PC-9 (cell line): ENCODE measurements around the gene BANP. TPM values are rescaled to one million over a fixed set of nuclear protein-coding genes. Genes with fewer than 3 reads are reported as not detected.

Experiments used
- BruUV-seq: library from RNA; stranded (reverse); fragments of 400-500 nt; replicated peaks from 2 replicates; lab custom pipeline; 2021; lab: Mats Ljungman, UMichigan
- CTCF ChIA-PET: fragments of 300-600 bp; sonication (Branson Sonifier 250); formaldehyde crosslinking; loops from one replicate; lab custom pipeline; 2022; ENCODE audit warnings: antibody characterized with exemption; lab: Charles Lee
- POLR2A ChIA-PET: fragments of 300-600 bp; sonication (Branson Sonifier 250); formaldehyde crosslinking; loops from one replicate; lab custom pipeline; 2022; ENCODE audit warnings: antibody characterized with exemption; ENCODE audit not compliant: unreplicated experiment; lab: Charles Lee
- DNase-seq, 2 experiments: peaks; one replicate each; pipeline versions ENCODE4 v3.0.0 to v3.0.0-alpha.2; 2015 to 2022; ENCODE audit warnings: mixed read lengths in 1 of 2
- H2AFZ ChIP-seq: fragments of 200-600 bp; sonication (generic); 2 replicates; pipeline ENCODE4 v1.8.1; 2017; ENCODE audit warnings: antibody characterized with exemption
- H3F3A ChIP-seq: fragments of 200-600 bp; sonication (generic); 2 replicates; pipeline ENCODE4 v1.8.1; 2017; ENCODE audit warnings: antibody characterized with exemption, mild to moderate bottlenecking, low read depth; ENCODE audit not compliant: insufficient read depth
- H3K27ac ChIP-seq: fragments of 200-600 bp; sonication (generic); 2 replicates; pipeline ENCODE4 v1.6.1; 2016; ENCODE audit warnings: mixed run types
- H3K27me3 ChIP-seq: fragments of 200-600 bp; sonication (generic); 2 replicates; pipeline ENCODE4 v1.6.1; 2016; ENCODE audit warnings: low read depth, mixed run types; ENCODE audit not compliant: insufficient read depth
- H3K36me3 ChIP-seq: fragments of 200-600 bp; sonication (generic); 2 replicates; pipeline ENCODE4 v1.6.1; 2016; ENCODE audit warnings: low read depth, mixed run types
- H3K4me1 ChIP-seq: fragments of 200-600 bp; sonication (generic); replicated peaks from 2 replicates; pipeline ENCODE4 v1.6.1; 2016; ENCODE audit warnings: mixed run types; ENCODE audit not compliant: insufficient read depth
- H3K4me2 ChIP-seq: fragments of 200-600 bp; sonication (generic); 2 replicates; pipeline ENCODE4 v1.6.1; 2017; ENCODE audit warnings: mixed run types
- H3K4me3 ChIP-seq: fragments of 200-600 bp; sonication (generic); 2 replicates; pipeline ENCODE4 v1.6.1; 2016; ENCODE audit warnings: mixed run types
- H3K79me2 ChIP-seq: fragments of 200-600 bp; sonication (generic); 2 replicates; pipeline ENCODE4 v1.6.1; 2017; ENCODE audit warnings: low read depth, mixed run types
- H3K9me2 ChIP-seq: fragments of 200-600 bp; sonication (generic); 2 replicates; pipeline ENCODE4 v1.8.1; 2017; ENCODE audit warnings: mild to moderate bottlenecking; ENCODE audit not compliant: insufficient read depth
- H3K9me3 ChIP-seq: fragments of 200-600 bp; sonication (generic); 2 replicates; pipeline ENCODE4 v1.8.1; 2016; ENCODE audit warnings: low read depth; ENCODE audit not compliant: insufficient read depth
- H4K20me1 ChIP-seq: fragments of 200-600 bp; sonication (generic); 2 replicates; pipeline ENCODE4 v1.8.1; 2017; ENCODE audit not compliant: insufficient read depth
- EZH2 ChIP-seq: fragments of 200-600 bp; sonication (generic); IDR thresholded peaks from 2 replicates; pipeline ENCODE4 v1.8.0; 2017; ENCODE audit warnings: antibody characterized with exemption, low read depth
- intact Hi-C: fragments of 100-400 bp; cut with micrococcal nuclease; formaldehyde crosslinking; loops from one replicate; pipeline ENCODE4 v1.10.0; 2022; ENCODE audit not compliant: unreplicated experiment
- total RNA-seq: library from RNA; stranded (reverse); gene quantifications from 2 replicates; pipeline ENCODE4 v1.2.3, GENCODE V29; 2021
- TF ChIP-seq, protein P1 (sequence below): fragments of 200-600 bp; sonication (generic); conservative IDR thresholded peaks from 2 replicates; pipeline ENCODE4 v1.6.1; 2017; ENCODE audit warnings: mixed run types, antibody characterized with exemption, mild to moderate bottlenecking, moderate library complexity

BANP gene
- total RNA-seq, 1 experiment from 2014 or later: 73.2 TPM

DNA sequence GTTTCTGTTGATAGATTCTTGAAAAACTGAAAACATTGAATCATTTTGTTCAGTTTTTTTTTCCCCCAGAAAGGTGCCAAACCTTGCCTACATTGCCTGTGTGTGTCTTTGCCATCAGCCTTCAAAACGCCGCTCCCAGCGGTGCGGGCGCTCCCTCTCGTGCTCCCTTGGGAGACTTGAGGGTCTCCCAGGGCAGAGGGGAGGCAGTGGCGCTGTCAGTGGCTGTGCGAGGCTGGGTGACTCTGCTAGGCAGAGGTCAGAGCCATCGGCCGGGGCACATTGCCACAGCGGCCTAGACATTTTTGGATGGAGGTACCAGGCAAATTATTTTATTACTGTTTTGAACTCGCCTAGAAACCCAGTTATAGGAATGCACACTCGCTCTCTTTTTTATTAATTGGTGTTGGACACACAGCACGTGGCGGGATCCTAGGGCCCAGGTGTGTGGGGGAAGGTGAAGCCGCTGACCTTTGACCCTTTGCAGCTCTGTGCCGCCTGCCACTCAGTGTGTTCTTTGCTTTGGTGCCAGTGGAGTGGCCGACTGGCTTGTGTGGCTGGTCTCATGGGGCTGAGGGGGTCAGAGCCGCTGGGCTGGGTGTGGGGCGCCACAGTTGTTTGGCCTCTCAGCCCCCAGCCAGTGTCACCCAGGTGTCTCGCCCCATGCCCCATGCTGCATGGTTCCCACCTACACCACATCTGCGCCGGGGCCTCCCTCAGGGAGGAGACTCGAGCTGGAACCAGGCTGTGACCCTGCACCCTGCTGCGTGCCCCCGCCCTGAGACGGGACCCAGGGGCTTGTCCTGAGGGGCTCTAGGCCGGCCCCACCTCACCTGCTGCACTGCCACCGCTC is 115.7 kb downstream of the BANP start:
- Histone ChIP-seq H3K4me1 (no peaks in the 10 kb centered on the region), H3K9me3 (no peaks in the 10 kb centered on the region), H3K36me3 (no peaks in the 10 kb centered on the region), H3K4me3 (no peak overlapping the region), H3K9me2 (no peaks in the 10 kb centered on the region), H3F3A (no peaks in the 10 kb centered on the region), H3K27me3 (no peaks in the 10 kb centered on the region), H3K79me2 (no peaks in the 10 kb centered on the region), H3K27ac (no peak overlapping the region), H4K20me1 (no peaks in the 10 kb centered on the region), H2AFZ (no peak overlapping the region), H3K4me2 (no peak overlapping the region)
- ChIA-PET POLR2A (no interaction called here), CTCF (no interaction called here)
- intact Hi-C loops: no loop called here
- BruUV-seq: no TSS peak
- DNase-seq: no peak
- TF ChIP-seq, protein P1, sequence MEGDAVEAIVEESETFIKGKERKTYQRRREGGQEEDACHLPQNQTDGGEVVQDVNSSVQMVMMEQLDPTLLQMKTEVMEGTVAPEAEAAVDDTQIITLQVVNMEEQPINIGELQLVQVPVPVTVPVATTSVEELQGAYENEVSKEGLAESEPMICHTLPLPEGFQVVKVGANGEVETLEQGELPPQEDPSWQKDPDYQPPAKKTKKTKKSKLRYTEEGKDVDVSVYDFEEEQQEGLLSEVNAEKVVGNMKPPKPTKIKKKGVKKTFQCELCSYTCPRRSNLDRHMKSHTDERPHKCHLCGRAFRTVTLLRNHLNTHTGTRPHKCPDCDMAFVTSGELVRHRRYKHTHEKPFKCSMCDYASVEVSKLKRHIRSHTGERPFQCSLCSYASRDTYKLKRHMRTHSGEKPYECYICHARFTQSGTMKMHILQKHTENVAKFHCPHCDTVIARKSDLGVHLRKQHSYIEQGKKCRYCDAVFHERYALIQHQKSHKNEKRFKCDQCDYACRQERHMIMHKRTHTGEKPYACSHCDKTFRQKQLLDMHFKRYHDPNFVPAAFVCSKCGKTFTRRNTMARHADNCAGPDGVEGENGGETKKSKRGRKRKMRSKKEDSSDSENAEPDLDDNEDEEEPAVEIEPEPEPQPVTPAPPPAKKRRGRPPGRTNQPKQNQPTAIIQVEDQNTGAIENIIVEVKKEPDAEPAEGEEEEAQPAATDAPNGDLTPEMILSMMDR: no peak
- no peak for TF ChIP-seq EZH2

DNA sequence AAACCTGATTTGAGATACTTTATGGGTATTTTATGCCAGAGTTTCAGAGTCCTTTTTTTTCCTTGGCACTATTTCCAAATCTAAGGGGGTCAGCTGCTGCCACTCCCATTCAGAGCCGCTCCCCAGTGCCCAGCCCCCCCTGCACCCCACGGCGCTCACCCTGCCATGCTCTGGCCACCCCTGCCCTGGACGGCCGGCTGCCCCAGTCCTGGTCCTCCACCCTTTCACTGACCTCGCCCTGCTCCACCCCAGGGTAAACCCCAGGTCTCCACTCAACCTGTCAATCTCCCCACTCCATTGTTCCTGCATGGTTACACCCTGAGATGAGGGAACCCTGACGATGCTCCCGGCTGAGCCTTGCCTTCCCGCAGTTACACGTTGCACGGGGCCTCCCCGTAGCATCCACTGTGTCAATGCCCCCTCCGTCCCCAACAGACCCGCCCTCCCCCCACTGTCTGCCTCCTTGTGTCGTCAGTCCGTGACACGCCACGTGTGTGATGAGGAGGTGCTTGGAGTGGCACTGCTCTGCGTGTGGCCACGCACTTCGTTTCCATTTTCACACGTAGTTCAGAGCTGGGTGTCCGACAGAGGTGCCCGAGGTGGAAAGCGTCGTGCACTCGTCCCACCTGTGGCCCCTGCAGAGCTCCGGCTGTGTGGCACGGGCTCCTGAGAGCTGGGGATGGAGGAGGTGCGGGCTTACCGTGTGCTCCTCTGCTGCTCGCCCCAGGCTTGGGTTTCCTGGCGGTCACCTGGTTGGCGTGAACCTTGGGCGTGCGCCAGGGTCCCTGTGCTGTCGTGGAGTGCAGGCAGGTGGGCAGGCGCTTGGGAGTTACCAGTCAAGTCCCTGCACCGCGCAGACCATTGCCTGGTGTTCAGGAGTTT is 116.5 kb downstream of the BANP start:
- no peaks in the 10 kb centered on the region for H3K9me2 ChIP-seq
- H2AFZ ChIP-seq: no peak overlapping the region
- ChIA-PET POLR2A (no interaction called here), CTCF (no interaction called here)
- no peak for TF ChIP-seq EZH2
- TF ChIP-seq, protein P1: no peak
- no peak overlapping the region for H3K4me3 ChIP-seq
- H3K79me2 ChIP-seq: no peaks in the 10 kb centered on the region
- DNase-seq: no peak
- H4K20me1 ChIP-seq: no peaks in the 10 kb centered on the region
- no peaks in the 10 kb centered on the region for H3K4me1 ChIP-seq
- H3K27ac ChIP-seq: no peak overlapping the region
- BruUV-seq: no TSS peak
- H3F3A ChIP-seq: no peaks in the 10 kb centered on the region
- no peaks in the 10 kb centered on the region for H3K27me3 ChIP-seq
- H3K9me3 ChIP-seq: no peaks in the 10 kb centered on the region
- intact Hi-C loops: no loop called here
- H3K4me2 ChIP-seq: no peak overlapping the region
- H3K36me3 ChIP-seq: no peaks in the 10 kb centered on the region

DNA sequence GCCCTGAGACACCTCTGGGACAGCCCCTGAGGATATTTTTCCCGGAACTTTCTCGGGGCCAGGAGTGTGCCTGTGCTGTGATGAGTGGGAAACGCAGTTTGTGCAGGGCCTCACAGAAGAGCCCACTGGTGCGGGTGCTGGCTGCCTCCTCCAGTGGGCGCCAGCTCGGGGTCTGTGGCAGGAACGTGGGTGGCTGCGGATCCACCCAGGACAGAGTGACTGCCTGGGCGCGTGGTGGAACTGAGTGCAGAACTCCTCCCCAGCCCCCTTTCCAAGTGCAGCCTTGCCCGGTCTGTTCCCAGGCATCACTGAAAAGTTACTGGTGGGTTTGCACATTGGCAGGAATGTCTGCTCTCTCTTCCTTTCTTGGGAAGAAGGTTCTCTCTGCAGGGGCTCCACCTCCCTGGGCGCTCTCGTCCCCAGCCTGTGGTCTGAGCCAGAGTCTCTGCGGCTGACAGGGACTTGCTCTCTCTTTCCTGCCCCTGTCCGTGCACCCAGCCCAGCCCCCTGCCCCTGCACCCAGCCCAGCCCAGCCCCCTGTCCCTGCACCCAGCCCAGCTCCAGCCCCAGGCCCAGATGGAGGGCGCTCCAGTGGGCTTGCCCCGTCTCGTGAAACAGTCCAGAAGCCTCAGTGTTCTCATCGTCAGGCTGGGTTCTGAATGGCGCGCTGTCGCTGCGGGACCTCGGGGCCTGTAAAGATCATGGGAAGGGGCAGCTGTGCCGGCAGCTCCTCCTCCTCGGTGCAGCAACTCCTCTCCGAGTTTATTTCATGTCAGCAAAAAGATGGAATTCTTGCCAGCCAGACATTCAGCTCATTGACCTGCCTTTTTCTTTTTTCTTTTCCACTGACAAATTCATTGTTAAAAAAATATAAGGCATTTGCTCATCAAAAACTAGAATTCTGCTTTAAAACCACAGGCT is 117.5 kb downstream of the BANP start:
- H3K27ac ChIP-seq: no peak overlapping the region
- no peak for DNase-seq
- H2AFZ ChIP-seq: no peak overlapping the region
- H3K4me3 ChIP-seq: no peak overlapping the region
- no TSS peak for BruUV-seq
- H3F3A ChIP-seq: no peaks in the 10 kb centered on the region
- TF ChIP-seq EZH2: no peak
- TF ChIP-seq, protein P1: no peak
- no peaks in the 10 kb centered on the region for H3K79me2 ChIP-seq
- no peaks in the 10 kb centered on the region for H3K9me2 ChIP-seq
- ChIA-PET CTCF (no interaction called here), POLR2A (no interaction called here)
- no peaks in the 10 kb centered on the region for H3K27me3 ChIP-seq
- intact Hi-C loops: no loop called here
- H3K4me1 ChIP-seq: no peaks in the 10 kb centered on the region
- no peaks in the 10 kb centered on the region for H3K9me3 ChIP-seq
- no peaks in the 10 kb centered on the region for H4K20me1 ChIP-seq
- no peak overlapping the region for H3K4me2 ChIP-seq
- no peaks in the 10 kb centered on the region for H3K36me3 ChIP-seq
